Measurements from ENCODE around the gene TBC1D22B.

- TF ChIP-seq, protein P1, sequence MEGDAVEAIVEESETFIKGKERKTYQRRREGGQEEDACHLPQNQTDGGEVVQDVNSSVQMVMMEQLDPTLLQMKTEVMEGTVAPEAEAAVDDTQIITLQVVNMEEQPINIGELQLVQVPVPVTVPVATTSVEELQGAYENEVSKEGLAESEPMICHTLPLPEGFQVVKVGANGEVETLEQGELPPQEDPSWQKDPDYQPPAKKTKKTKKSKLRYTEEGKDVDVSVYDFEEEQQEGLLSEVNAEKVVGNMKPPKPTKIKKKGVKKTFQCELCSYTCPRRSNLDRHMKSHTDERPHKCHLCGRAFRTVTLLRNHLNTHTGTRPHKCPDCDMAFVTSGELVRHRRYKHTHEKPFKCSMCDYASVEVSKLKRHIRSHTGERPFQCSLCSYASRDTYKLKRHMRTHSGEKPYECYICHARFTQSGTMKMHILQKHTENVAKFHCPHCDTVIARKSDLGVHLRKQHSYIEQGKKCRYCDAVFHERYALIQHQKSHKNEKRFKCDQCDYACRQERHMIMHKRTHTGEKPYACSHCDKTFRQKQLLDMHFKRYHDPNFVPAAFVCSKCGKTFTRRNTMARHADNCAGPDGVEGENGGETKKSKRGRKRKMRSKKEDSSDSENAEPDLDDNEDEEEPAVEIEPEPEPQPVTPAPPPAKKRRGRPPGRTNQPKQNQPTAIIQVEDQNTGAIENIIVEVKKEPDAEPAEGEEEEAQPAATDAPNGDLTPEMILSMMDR (conservative IDR thresholded peaks at IDR 0.05; ENCODE audit: low read depth, low read length) = no peak
- no peak for TF ChIP-seq EZH2 (IDR thresholded peaks at IDR 0.05; ENCODE audit: low read length, unreplicated experiment)
Measured at GRCh38 chr6:37293426-37293825, 35.9 kb downstream of the TBC1D22B start.

Data from PC-3 (cell line).